ENCODE results near the gene MAL. TPM values are rescaled to one million over a fixed set of nuclear protein-coding genes. Genes with fewer than 3 reads are reported as not detected.

The MAL gene
- polyA plus RNA-seq (ENCODE audit: insufficient read length in 4 of 4) = 100 to 1,000 TPM; 314 to 402 (median 338) TPM

- DNase-seq (ENCODE audit: low read depth in 4 of 4, low spot score in 3 of 4) = no peak
Observed at GRCh38 chr2:95025406-95026319, at the start of gene MAL. MAL (plus strand) TSS chr2:95025708; CDS start chr2:95025793, 85 bp downstream.

GRCh38 chr2:94977826-94978225 lies 47.7 kb upstream of the MAL start:
- DNase-seq (ENCODE audit: low read depth in 4 of 4, low spot score in 3 of 4) = no peak

- DNase-seq (ENCODE audit: low read depth in 4 of 4, low spot score in 3 of 4) = no peak
Observed at GRCh38 chr2:94978917-94979316, 46.6 kb upstream of the MAL start.

- no peak for DNase-seq (ENCODE audit: low read depth in 4 of 4, low spot score in 3 of 4)
Observed at GRCh38 chr2:94979406-94980375, 45.8 kb upstream of the MAL start.

- no peak for DNase-seq (ENCODE audit: low read depth in 4 of 4, low spot score in 3 of 4)
Observed at GRCh38 chr2:94980406-94980805, 45.1 kb upstream of the MAL start.

GRCh38 chr2:94982156-94982555 lies 43.4 kb upstream of the MAL start:
- DNase-seq (ENCODE audit: low read depth in 4 of 4, low spot score in 3 of 4) = no peak

- DNase-seq (ENCODE audit: low read depth in 4 of 4, low spot score in 3 of 4) = no peak
Observed at GRCh38 chr2:94982675-94983074, 42.8 kb upstream of the MAL start.

GRCh38 chr2:94984964-94985575 lies 40.4 kb upstream of the MAL start:
- DNase-seq (ENCODE audit: low read depth in 4 of 4, low spot score in 3 of 4) = no peak

GRCh38 chr2:94985636-94986035 lies 39.9 kb upstream of the MAL start:
- DNase-seq (ENCODE audit: low read depth in 4 of 4, low spot score in 3 of 4) = no peak

GRCh38 chr2:94986392-94986963 lies 39.0 kb upstream of the MAL start:
- DNase-seq (ENCODE audit: low read depth in 4 of 4, low spot score in 3 of 4) = no peak

- DNase-seq (ENCODE audit: low read depth in 4 of 4, low spot score in 3 of 4) = no peak
Observed at GRCh38 chr2:94987074-94988020, 38.2 kb upstream of the MAL start.

GRCh38 chr2:94990956-94991355 lies 34.6 kb upstream of the MAL start:
- DNase-seq (ENCODE audit: low read depth in 4 of 4, low spot score in 3 of 4) = no peak

- DNase-seq (ENCODE audit: low read depth in 4 of 4, low spot score in 3 of 4) = no peak
Observed at GRCh38 chr2:94992360-94992759, 33.1 kb upstream of the MAL start.

- DNase-seq (ENCODE audit: low read depth in 4 of 4, low spot score in 3 of 4) = no peak
Observed at GRCh38 chr2:94993176-94994062, 32.1 kb upstream of the MAL start.

- DNase-seq (ENCODE audit: low read depth in 4 of 4, low spot score in 3 of 4) = no peak
Observed at GRCh38 chr2:94994063-94994913, 31.2 kb upstream of the MAL start.

- DNase-seq (ENCODE audit: low read depth in 4 of 4, low spot score in 3 of 4) = no peak
Observed at GRCh38 chr2:94994914-94995552, 30.5 kb upstream of the MAL start.
